RPMI8226 (cell line): Measurements from ENCODE around the gene BCL11A.

Experiments used
- DNase-seq: peaks from one replicate; pipeline ENCODE4 v3.0.0-alpha.2; 2015

BCL11A gene

DNA sequence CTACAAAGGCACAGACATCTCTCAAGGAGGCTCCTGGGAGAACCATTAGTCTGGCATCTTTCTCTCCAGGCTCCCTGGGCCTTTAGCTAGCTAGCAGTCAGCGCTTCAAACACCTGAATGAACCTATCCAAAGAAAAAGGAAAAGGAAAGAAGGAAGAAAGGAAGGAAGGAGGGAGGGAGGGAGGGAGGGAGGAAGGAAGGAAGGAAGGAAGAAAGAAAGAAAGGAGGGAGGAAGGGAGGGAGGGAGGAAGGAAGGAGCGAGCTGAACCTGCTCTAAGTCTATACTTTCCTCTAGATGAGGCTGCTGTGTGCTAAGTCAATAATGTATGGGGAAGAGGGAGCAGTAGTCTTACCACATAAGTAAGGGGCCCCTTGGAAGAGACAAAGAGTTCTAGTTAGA lies 5.1 kb upstream of the BCL11A start:
- DNase-seq: no peak

- DNase-seq: no peak
These were observed 4.0 kb upstream of the BCL11A start for GRCh38 chr2:60557486-60557864.

GRCh38 chr2:60556576-60557485 lies 3.4 kb upstream of the BCL11A start:
- DNase-seq: peak; percentile 29

GRCh38 chr2:60556175-60556574 lies 2.7 kb upstream of the BCL11A start:
- no peak for DNase-seq

DNA sequence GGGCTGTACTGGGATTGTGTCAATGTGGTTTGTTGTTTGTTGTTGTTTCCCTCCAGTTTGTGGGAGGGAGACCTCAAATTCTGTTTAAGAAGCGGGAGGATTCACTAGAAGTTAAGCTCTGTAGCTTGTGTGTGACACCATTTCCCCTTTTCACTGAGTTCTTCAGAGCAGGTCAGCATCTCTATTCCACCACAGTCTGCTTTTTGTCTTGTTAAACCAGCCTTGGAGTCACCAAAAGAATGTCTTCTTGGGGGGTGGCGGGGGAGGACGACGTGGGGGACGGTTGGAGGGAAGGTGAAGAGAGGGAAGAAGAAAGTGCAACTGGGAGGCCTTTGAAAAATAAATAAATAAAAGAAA lies 2.3 kb upstream of the BCL11A start:
- peak; percentile 47 for DNase-seq

DNA sequence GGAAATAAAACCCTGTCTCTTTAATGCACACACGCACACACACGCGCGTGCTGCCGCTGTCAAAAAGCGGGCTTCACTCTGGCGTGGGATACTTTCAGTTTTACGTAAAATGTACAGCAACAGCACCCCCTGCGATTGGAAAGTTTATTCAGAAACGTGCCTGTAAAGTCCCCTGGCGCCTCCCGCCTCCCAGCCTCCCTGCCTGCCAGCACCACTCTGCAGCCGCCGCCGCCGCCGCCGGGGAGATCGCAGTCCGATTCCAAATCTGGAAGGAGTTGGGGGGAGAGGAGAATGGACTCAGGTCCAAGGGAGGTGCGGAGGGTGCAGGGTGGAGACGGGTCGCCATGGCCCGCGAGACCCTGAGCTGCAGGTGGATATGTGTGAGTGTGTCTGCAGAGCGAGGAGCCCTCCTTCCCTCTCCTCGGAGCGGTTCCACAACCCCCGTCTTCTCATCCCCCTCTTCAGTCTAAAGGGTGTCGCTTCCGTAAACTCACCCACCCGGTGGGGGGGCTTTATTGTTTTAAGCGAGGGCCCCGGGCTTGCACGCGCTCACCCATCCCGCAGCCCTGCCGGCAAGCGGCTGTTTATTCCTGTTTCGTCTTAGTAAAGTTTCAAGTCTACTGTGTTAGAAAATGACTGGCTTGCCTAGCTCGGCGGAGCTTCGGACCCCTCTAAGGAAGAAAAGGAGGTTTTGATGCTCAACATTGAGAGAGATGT lies 1.8 kb upstream of the BCL11A start:
- DNase-seq: peak; percentile 90

DNA sequence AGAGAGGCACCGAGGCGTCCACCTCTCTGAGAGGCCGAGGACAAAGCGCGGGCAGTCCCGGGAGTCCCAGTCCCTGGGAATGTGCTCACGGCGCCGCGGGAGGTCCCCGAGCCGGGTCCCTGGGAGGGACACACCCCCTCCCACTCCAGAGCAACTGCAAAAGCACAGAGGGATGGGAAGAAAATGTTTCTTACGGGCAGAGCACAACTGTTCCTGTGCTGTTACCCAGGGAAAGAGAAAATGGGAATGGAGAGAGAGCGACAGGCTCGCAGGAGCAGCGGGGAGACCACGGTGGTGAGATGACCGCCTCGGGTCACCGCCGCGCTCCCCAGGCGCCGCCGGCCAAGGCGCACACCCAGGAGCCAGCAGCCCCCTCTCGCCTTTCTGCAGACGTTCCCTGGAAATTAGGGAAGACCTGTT lies 1.2 kb upstream of the BCL11A start:
- DNase-seq: no peak

DNA sequence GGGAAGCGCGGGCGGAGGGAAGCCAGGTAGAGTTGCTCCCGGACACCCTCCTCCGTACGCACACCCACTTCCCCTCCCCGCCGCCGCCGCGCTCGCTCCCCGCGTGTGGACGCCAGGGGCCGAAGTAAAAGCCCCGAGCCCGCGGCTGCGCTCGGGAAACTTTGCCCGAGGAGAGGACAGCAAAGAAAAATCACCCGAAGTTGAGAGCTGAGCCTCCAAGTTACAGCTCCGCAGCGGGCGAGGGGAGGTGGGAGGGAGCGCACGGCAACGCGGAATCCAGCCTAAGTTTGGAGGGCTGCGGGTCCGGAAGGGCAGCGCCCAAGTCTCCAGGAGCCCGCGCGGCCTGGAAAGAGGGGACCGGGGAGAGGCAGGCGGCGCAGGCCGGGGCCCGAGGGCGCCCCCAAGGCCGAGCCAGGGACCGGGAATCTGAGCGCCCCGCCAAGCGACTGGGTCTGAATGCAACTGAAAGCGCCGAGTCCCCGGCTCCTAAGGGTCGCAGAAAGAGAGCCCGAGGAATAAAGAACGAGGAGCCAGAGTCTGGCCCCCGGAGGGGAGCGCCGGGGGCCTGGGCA lies 706 bp upstream of the BCL11A start:
- DNase-seq: no peak

GRCh38 chr2:60552851-60553494 lies 481 bp downstream of the BCL11A start:
- DNase-seq: no peak

DNA sequence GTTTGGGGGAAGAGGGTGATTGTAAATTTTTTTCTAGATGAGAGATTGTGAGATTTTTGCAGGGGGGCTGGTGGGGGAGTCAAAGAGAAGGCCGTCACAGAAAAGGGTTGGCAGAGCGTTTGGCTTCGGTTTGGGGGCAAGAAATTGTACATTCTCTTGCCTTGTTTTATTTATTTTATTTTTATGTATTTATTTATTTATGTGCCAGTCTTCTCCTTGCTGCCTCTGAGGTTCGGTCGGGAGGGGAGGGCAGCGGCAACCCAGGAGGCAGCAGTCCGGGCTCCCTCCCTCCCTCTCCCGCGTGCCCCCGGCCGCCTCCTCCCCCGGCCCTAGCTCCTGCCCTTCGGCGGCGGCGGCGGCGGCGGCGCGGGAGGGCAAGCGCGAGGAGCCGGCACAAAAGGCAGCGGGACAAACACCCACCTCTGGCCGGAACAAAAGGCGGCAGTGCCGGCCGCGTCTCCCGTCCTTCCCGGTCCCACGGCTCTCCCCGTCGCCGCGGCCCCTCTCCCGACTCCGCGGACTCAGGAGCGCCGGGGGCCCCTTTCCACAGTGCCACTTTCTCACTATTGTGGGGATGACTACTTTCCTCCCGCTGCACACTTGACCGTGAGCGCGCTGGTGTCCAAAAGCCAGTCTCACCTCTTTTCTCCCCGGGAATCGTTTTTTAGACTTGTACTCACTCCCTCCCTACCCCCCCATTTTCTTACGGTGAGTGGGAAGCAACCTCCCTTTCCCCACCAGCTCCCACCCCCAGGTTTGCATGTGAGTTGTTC lies 1.2 kb downstream of the BCL11A start:
- peak; percentile 71 for DNase-seq

- DNase-seq: peak; percentile 76
These were observed 2.0 kb downstream of the BCL11A start for GRCh38 chr2:60551240-60552077.

GRCh38 chr2:60550984-60551239 lies 2.5 kb downstream of the BCL11A start:
- no peak for DNase-seq

DNA sequence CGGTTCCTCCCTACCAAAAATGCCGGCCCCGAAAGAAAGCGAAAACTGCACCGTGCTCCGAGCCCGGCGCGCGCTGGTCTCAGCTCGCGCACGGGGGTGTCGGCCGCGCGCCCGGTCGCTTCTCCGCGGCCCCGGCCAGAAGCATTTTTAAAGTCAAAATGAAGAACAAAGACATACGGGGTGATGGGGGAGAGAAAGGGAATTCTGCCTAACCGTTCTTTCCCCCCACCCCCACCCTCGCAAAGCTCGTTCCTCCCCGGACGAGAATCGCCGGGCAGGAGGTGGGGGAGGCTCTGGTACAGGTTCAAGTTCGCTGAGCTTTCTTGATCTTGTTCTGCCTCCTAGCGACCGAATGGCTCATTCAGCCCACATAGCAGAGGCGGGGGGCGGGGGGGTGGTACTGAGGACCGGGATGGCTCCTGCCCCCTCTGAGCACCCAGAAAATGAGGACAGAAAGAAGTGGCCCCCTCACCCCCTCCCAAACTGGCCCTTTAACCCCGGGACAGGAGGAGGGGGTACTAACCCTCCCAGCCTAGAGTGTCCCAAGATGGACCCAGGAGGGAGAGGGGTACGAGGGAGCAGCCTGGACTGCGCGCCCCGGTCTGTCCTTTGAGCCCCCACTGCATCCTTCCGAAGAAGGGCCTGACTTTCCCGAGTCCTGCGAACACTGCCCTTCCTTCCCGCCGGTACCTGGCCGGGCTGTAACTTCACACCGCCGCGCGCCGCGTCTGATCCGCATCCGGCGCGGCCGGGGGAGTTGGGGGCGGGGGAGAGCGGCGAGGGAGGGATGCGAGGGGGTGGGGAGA lies 3.1 kb downstream of the BCL11A start:
- peak; percentile 88 for DNase-seq

GRCh38 chr2:60549928-60550177 lies 3.6 kb downstream of the BCL11A start:
- no peak for DNase-seq

- peak; percentile 70 for DNase-seq
These were observed 4.1 kb downstream of the BCL11A start for GRCh38 chr2:60549238-60549927.

GRCh38 chr2:60548845-60549237 lies 4.6 kb downstream of the BCL11A start:
- DNase-seq: no peak

DNA sequence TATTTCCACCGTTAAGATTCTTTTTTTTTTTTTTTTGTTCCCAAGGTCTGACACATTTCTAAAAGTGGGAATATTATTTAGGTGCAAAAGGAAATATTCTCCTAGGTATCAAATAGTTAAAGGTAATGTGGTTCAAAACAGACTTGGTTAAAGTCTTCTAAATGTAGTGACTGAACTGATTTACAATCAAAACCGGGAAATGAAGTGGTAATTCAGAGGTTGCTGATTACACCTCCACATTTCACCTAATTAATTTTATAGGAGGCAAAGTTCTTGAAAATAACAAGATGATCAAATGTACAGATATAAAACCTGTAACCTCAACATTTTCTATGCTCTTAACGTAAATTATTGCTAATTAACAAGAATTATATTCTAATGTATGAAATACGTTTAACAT lies 5.1 kb downstream of the BCL11A start:
- DNase-seq: no peak

DNA sequence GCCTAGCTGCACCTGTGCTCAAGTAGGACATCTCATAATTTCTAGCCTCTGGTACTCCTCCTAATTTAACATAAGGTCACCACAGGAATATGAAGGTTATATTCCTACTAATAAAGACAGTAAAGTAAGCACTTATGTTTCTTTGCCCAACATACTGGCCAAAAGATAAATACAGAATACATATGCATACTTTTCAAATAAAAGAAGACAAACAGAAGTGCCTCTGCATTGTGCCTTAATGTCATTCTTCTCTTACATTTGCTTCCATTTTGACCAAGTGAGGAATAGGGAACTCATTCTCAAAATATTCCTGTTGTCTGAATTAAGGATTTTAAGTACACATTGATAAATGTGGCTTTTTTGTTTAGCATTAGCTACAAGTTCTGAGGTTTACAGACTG lies 5.6 kb downstream of the BCL11A start:
- DNase-seq: no peak

- no peak for DNase-seq
These were observed 6.6 kb downstream of the BCL11A start for GRCh38 chr2:60546756-60547420.

GRCh38 chr2:60544954-60545560 lies 8.4 kb downstream of the BCL11A start:
- DNase-seq: no peak
